HG03103 (cell line): Measurements from ENCODE around the gene PRR14.
"Not testable (repeated sequence)": the region's sequence is repeated elsewhere in the genome, so short reads cannot be mapped to it uniquely, and the experiment has no call there.

ENCODE experiments used
- ATAC-seq: cut with Tn5 transposase; IDR thresholded peaks from one replicate; pipeline ENCODE4 v1.9.1; 2021; ENCODE audit warnings: low read depth; ENCODE audit not compliant: unreplicated experiment

The PRR14 gene

GRCh38 chr16:30628628-30629540 lies 21.9 kb upstream of the PRR14 start:
- no peak for ATAC-seq

- not testable (repeated sequence) for ATAC-seq
Measured at GRCh38 chr16:30632454-30632853, 18.3 kb upstream of the PRR14 start.

- ATAC-seq, result no peak
Measured at GRCh38 chr16:30633526-30633925, 17.2 kb upstream of the PRR14 start.

- no peak for ATAC-seq
Measured at GRCh38 chr16:30636599-30636998, 14.2 kb upstream of the PRR14 start.

- not testable (repeated sequence) for ATAC-seq
Measured at GRCh38 chr16:30637139-30637538, 13.6 kb upstream of the PRR14 start.

- ATAC-seq, result no peak
Measured at GRCh38 chr16:30637944-30638343, 12.8 kb upstream of the PRR14 start.

GRCh38 chr16:30641378-30641982 lies 9.3 kb upstream of the PRR14 start:
- no peak for ATAC-seq

GRCh38 chr16:30644334-30644830 lies 6.4 kb upstream of the PRR14 start:
- no peak for ATAC-seq

- no peak for ATAC-seq
Measured at GRCh38 chr16:30645727-30646126, 5.0 kb upstream of the PRR14 start.

GRCh38 chr16:30647274-30647571 lies 3.5 kb upstream of the PRR14 start:
- ATAC-seq, result no peak

GRCh38 chr16:30649725-30650368 lies 913 bp upstream of the PRR14 start:
- ATAC-seq, result no peak

GRCh38 chr16:30651124-30652004 lies 604 bp downstream of the PRR14 start:
- ATAC-seq, result no peak

- no peak for ATAC-seq
Measured at GRCh38 chr16:30652005-30652296, 1.2 kb downstream of the PRR14 start.

GRCh38 chr16:30652718-30653117 lies 2.0 kb downstream of the PRR14 start:
- no peak for ATAC-seq

- no peak for ATAC-seq
Measured at GRCh38 chr16:30654856-30655255, 4.1 kb downstream of the PRR14 start.

- no peak for ATAC-seq
Measured at GRCh38 chr16:30655815-30656347, 5.1 kb downstream of the PRR14 start.

GRCh38 chr16:30656388-30656787 lies 5.6 kb downstream of the PRR14 start:
- ATAC-seq, result no peak

GRCh38 chr16:30656974-30657865 lies 6.5 kb downstream of the PRR14 start:
- ATAC-seq, result no peak
